GM12878 (cell line): ENCODE results near the gene POFUT2. TPM values are rescaled to one million over a fixed set of nuclear protein-coding genes. Genes with fewer than 3 reads are reported as not detected.

Experiments
- ATAC-seq: fragments of 200-7000 bp; cut with Tn5 transposase; 3 replicates; pipeline ENCODE4 v1.9.1; 2020; ENCODE audit warnings: mild to moderate bottlenecking, moderate library complexity
- BruUV-seq: library from RNA; stranded (reverse); fragments of 400-500 nt; replicated peaks from 2 replicates; lab custom pipeline; 2021; lab: Mats Ljungman, UMichigan
- CTCF ChIA-PET: fragments of 300-600 bp; sonication (Branson Sonifier 250); formaldehyde crosslinking; extraction: SDS; loops from one replicate; lab custom pipeline; 2021; ENCODE audit warnings: inconsistent platforms; lab: Yijun Ruan, JAX
- POLR2A ChIA-PET: fragments of 350-600 bp; formaldehyde crosslinking; extraction: SDS; loops from one replicate; lab custom pipeline; 2021; ENCODE audit warnings: inconsistent platforms; lab: Charles Lee
- RAD21 ChIA-PET: fragments of 300-600 bp; sonication (Branson Sonifier 250); formaldehyde crosslinking; loops from one replicate; lab custom pipeline; 2023; ENCODE audit warnings: antibody characterized with exemption; ENCODE audit not compliant: unreplicated experiment; lab: Charles Lee
- SMC1A ChIA-PET: fragments of 300-600 bp; sonication (Branson Sonifier 250); formaldehyde crosslinking; loops from one replicate; lab custom pipeline; 2023; ENCODE audit not compliant: unreplicated experiment, uncharacterized antibody; lab: Charles Lee
- DNase-seq: peaks from one replicate; pipeline ENCODE4 v3.0.0-alpha.2; 2011; ENCODE audit warnings: low read depth, low spot score
- FAIRE-seq: peaks from 3 replicates; lab custom pipeline; 2011; peaks lifted over from hg19 to GRCh38; lab: Jason Lieb, UNC
- H2AFZ ChIP-seq: 2 replicates; pipeline ENCODE4 v1.6.0; 2011; ENCODE audit warnings: low read depth, low read length, control low read depth; ENCODE audit not compliant: control insufficient read depth
- H3K27ac ChIP-seq: 2 replicates; pipeline ENCODE4 v1.5.1; 2011; ENCODE audit warnings: control low read depth; ENCODE audit not compliant: control insufficient read depth, insufficient read depth
- H3K27me3 ChIP-seq, 2 experiments: replicated peaks in 1 of 2; 2 replicates each; pipeline versions ENCODE4 v1.6.0 to v1.6.1; 2011; ENCODE audit warnings: low read length in 1 of 2; ENCODE audit not compliant: control insufficient read depth in 2 of 2, insufficient read depth in 2 of 2
- H3K36me3 ChIP-seq, 2 experiments: 2 replicates each; pipeline ENCODE4 v1.5.1; 2011; ENCODE audit warnings: low read length in 1 of 2; ENCODE audit not compliant: control insufficient read depth in 2 of 2, insufficient read depth in 2 of 2
- H3K4me1 ChIP-seq: 2 replicates; pipeline ENCODE4 v1.6.1; 2011; ENCODE audit warnings: mild to moderate bottlenecking, low read length, moderate library complexity, mixed read lengths; ENCODE audit not compliant: control insufficient read depth, insufficient read depth
- H3K4me2 ChIP-seq: 2 replicates; pipeline ENCODE4 v1.6.0; 2011; ENCODE audit warnings: control low read depth; ENCODE audit not compliant: control insufficient read depth, insufficient read depth
- H3K4me3 ChIP-seq: fragments of 200-600 bp; sonication (generic); 2 replicates; pipeline ENCODE4 v1.5.1; 2016
- H3K79me2 ChIP-seq: 2 replicates; pipeline ENCODE4 v1.6.0; 2011; ENCODE audit warnings: low read length; ENCODE audit not compliant: control insufficient read depth, insufficient read depth
- H3K9ac ChIP-seq: 2 replicates; pipeline ENCODE4 v1.8.0; 2011; ENCODE audit warnings: low read length, control low read depth, mixed read lengths; ENCODE audit not compliant: control insufficient read depth, insufficient read depth
- H3K9me3 ChIP-seq: replicated peaks from 3 replicates; pipeline ENCODE4 v1.5.1; 2011; ENCODE audit warnings: mild to moderate bottlenecking, low read length; ENCODE audit not compliant: control insufficient read depth, insufficient read depth
- H4K20me1 ChIP-seq: 2 replicates; pipeline ENCODE4 v1.6.0; 2011; ENCODE audit not compliant: control insufficient read depth, insufficient read depth
- EGR1 ChIP-seq, 2 experiments: IDR thresholded peaks; 1 replicate in 1 of 2; 2 replicates in 1 of 2; pipeline ENCODE4 v1.6.1; 2011 to 2012; ENCODE audit warnings: low read depth in 2 of 2, low read length in 2 of 2, borderline replicate concordance in 1 of 2, mild to moderate bottlenecking in 1 of 2, moderate library complexity in 1 of 2
- RAD51 ChIP-seq: fragments of 450-650 bp; IDR thresholded peaks from 2 replicates; pipeline ENCODE4 v1.6.1; 2016; ENCODE audit warnings: moderate library complexity, mild to moderate bottlenecking, inconsistent platforms
- SREBF2 ChIP-seq: IDR thresholded peaks from 2 replicates; pipeline ENCODE4 v1.6.1; 2012; ENCODE audit warnings: mild to moderate bottlenecking, low read length
- WGBS: methylation state at CpG from one replicate; pipeline ENCODE4 v1.1.6; 2016; ENCODE audit warnings: low lambda C conversion rate; ENCODE audit not compliant: insufficient replicate concordance, insufficient coverage; ENCODE audit errors: missing lambda C conversion rate; 5-methylcytosine and 5-hydroxymethylcytosine counted together
- in situ Hi-C: fragments of 300-500 bp; cut with MboI; formaldehyde crosslinking; loops from 9 replicates; pipeline ENCODE4 v1.14.3; 2018; ENCODE audit warnings: mixed read lengths
- intact Hi-C: fragments of 100-400 bp; cut with micrococcal nuclease; formaldehyde crosslinking; loops from one replicate; pipeline ENCODE4 v1.14.2; 2022; ENCODE audit not compliant: unreplicated experiment
- polyA plus RNA-seq, 11 experiments: library from polyadenylated mRNA; depleted of rRNA in 4 of 11; unstranded in 6 of 11; stranded (reverse) in 5 of 11; fragments of >200 nt; fragmentation: Nextera tagmentation in 4 of 11; fragmentation: Illumina TruSeq in 1 of 11; extraction: Ambion mirVana in 4 of 11; extraction: Trizol in 1 of 11; gene quantifications; 1 replicate in 1 of 11; 2 replicates in 10 of 11; pipeline versions ENCODE4 v1.2.1 to v1.2.3, GENCODE V29; 2011 to 2016; ENCODE audit warnings: inconsistent platforms in 2 of 11, missing spikeins in 2 of 11, low read depth in 1 of 11
- total RNA-seq, 4 experiments: library from RNA; depleted of rRNA in 3 of 4; stranded (reverse); fragments of >200 nt in 3 of 4; fragmentation: Illumina TruSeq in 1 of 4; extraction: Trizol in 1 of 4; gene quantifications; 2 replicates each; pipeline versions ENCODE4 v1.2.1 to v1.2.3, GENCODE V29; 2013 to 2021

Gene POFUT2
- total and polyA plus RNA-seq, 10 of the 15 experiments (the other 5 are each of a cell fraction or from before 2014, with no cell fraction given), result 1.2 to 15.1 (median 6.8) TPM

DNA sequence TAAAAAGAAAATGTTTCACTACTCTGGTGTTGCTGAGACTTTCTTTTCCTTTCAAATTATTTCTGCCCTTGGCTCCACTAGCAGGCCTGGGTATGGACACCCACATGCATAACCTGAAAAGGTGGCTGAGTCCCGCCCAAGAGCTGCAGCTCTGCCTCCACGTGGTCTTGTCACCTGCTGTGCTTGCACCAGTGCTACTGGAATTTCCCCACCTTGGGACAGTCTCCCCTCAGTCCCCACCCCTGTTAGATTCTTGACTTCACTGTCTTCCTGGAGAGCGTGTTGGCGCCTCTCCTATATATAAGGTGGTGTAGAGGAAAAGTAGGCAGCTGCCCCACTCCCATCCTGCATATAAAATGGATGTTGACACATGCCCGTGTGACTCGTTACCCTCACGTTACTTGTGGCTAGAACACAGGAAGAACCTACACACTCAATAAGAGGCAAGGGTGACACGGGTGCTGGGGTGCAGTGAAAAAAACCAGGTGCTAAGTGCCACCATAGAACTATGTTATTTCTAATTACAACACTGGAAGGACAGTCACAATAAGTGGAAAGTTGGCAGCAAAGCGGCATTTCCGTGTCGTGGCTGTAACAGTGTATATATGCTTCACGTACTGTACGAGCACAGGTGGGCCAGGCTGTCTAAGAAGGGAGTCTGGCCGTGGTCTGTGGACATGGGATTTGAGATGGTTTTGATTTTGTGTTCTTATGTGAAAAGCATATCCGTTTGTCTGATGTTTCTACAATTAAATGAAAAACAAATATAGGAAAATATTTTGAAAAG, 61.0 kb downstream of the POFUT2 start:
- ChIA-PET POLR2A (no interaction called here), SMC1A (interaction anchor here (1.2 to 1.5 kb wide), 2 partner anchors 73 to 285 kb away, joined by 3 read pairs; no protein-coding TSS in a partner anchor), RAD21 (no interaction called here), CTCF (no interaction called here)
- Histone ChIP-seq H3K9me3 (no peaks in the 10 kb centered on the region), H2AFZ (no peak overlapping the region), H3K4me3 (no peak overlapping the region), H3K9ac (no peak overlapping the region), H3K36me3 (no peaks in the 10 kb centered on the region), H4K20me1 (0 out of 2 replicates have a peak, but pooled peaks cover 3% of the 10 kb centered on the region), H3K79me2 (no peaks in the 10 kb centered on the region), H3K4me2 (no peak overlapping the region), H3K4me1 (no peaks in the 10 kb centered on the region), H3K27ac (no peak overlapping the region), H3K27me3 (no peaks in the 10 kb centered on the region)
- no peak for DNase-seq
- no peak for FAIRE-seq
- TF ChIP-seq RAD51 (peak; percentile 45; the same call in 1 of the 2 replicates), SREBF2 (no peak)
- WGBS, result 19% methylated on average over 15 of the region's 15 CpGs
- no TSS peak for BruUV-seq
- intact Hi-C loops, result no loop called here
- ATAC-seq, result no peak; the same call in 2 of the 3 replicates
- in situ Hi-C loops, result no loop called here

DNA sequence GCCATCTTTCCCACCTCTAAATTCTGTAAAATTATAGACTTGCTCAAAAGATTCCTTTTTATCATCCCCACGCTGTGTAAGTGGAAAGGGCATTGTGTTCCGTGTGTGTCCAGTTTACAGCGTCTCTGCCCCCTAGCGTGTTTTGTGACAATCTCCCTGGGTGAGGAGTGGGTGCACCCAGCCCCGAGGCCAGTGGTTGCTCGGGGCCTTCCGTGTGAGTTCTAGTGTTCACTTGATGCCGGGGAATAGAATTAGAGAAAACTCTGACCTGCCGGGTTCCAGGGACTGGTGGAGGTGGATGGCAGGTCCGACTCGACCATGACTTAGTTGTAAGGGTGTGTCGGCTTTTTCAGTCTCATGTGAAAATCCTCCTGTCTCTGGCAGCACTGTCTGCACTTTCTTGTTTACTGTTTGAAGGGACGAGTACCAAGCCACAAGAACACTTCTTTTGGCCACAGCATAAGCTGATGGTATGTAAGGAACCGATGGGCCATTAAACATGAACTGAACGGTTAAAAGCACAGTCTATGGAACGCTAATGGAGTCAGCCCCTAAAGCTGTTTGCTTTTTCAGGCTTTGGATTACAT, 61.9 kb downstream of the POFUT2 start:
- Histone ChIP-seq H3K27ac (no peak overlapping the region), H3K79me2 (no peaks in the 10 kb centered on the region), H3K36me3 (no peaks in the 10 kb centered on the region), H3K27me3 (no peaks in the 10 kb centered on the region), H3K9me3 (no peaks in the 10 kb centered on the region), H3K4me1 (no peaks in the 10 kb centered on the region), H3K4me3 (no peak overlapping the region), H4K20me1 (0 out of 2 replicates have a peak, but pooled peaks cover 3% of the 10 kb centered on the region), H2AFZ (no peak overlapping the region), H3K9ac (no peak overlapping the region), H3K4me2 (no peak overlapping the region)
- CTCF ChIA-PET, result no interaction called here
- in situ Hi-C loops (no loop called here), intact Hi-C loops (no loop called here)
- TF ChIP-seq EGR1 (IDR thresholded peaks at IDR 0.05; ENCODE audit: borderline replicate concordance in 1 of 2, low read depth in 2 of 2, low read length in 2 of 2), result no peak
- SMC1A ChIA-PET, result interaction anchor here (1.2 kb wide), 1 partner anchor 284 kb away, joined by 3 read pairs; no protein-coding TSS in a partner anchor
- RAD21 ChIA-PET, result no interaction called here
- ATAC-seq (no peak), FAIRE-seq (no peak), DNase-seq (no peak)
- BruUV-seq, result TSS peak; percentile 60
- WGBS, result 58% methylated on average over 16 of the region's 16 CpGs
- POLR2A ChIA-PET, result no interaction called here
